CD4-positive, alpha-beta T cell treated with Interferon alpha-2 for 1 hour (primary cell): Measurements from ENCODE around the gene AMPD3.

Experiments
- DNase-seq, 2 donors: peaks; one replicate each; pipeline ENCODE4 v3.0.0-alpha.2; 2020 to 2022

Gene AMPD3

DNA sequence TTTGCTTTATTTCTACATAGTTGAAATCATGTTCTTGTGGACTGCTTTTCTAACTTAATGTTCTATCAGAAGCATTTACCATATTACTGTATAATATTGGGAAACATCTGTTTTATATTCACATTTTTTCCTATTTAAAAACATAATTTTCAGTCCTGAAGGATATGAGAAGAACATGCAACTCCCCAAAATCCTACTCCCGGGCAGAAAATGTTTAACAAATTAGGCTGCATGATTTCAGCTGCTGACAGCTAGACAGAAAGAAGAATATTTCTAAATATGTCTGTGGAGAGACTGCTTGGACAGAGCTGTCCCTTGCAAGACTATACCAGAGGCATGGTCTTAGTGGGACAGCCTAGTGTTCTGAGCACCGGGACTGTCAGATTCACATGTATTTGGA, 15.7 kb upstream of the AMPD3 start:
- no peak for DNase-seq

DNA sequence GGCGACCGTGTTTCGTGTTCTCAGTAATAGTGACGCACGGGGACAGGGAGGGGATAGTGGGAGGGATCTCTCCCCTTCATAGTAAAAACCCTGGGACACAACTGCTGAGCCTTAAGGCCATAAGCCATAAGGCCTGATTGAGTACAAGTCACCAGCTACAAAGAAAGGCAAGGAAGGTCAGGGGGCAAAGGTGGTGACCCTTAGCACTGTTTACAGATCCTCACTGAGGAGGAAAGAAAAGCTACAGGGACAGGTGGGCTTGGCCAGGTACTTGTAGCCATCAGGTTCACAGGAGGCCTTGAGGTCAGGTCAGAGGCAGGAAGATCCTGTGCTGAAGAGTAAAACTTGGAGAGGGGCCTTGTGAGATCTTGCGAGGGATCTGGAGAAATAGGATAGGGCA, 15.1 kb upstream of the AMPD3 start:
- DNase-seq: no peak

DNA sequence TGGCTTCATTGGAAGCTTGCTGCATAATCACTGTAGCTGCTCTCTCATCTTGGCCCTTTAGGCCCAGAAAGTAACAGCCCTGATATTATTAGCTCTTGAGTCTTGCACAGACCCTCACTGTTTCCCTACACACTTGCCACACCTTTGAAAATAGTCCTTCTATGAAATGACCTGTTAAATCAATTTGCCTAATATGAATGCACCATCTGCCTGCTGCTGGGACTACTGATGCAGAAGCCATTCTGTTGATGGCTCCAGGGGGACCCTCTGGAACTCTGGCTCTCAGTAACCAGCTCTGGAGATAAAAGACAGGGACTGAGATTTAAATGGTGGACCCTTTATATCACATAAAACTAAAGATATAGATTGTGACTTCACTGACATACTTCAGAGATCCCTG, 14.7 kb upstream of the AMPD3 start:
- no peak for DNase-seq

DNA sequence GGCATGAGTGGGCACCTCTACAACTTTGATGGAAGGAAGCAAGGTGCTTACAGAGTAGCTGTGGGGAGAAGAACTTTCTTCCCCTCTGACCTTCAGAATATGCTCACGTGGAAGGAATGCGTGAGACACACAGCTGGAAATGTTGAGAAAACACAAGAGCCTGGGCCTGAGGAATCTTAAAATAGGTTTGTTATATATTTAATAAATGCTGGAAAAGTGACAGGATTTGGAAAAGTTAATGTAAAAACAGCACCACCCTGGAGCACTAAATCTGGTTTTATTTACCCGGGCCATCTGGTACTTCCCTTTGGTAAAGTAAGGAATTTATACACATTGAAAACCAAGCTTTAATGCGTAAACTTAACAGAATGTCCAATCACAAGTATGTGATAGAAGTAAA, 14.0 kb upstream of the AMPD3 start:
- no peak for DNase-seq

DNA sequence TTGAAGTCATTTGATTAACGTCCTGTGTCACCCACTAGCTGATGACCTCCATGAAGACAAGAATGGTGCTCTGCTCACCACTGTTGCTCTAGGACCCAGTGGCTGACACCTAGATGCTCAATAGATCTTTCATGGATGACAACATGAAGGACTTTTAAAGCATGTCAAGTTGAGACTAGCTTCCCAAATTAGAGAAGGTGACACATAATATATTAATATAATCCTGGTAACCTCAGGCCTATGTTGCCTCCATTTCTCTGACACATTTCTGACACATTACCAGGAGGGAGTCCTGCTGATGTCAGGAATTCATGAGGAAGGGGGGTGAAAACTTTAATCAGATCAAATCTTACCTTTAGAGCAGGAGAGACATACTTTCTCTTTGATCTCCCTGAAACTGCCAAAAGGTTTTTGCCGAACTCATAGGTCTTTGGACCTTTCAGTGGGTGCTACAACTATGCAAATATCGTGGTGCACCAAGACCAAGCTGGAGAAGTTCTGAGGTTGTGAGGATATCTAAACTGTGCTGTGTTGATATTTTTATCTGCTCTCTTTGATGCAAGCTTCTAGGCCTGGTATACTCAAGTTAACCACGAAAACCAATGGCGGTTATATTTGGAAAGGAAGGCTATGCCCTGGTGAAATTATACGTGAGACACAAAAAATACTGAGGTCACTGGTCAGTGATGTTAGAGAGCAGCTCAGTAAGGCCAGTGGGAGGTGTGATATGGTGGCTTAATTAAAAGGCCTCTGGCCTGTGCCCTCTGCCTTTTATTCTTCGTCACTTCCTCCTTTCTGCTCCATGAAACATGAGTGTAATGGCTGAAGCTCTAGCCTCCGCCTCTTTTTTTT, 13.2 kb upstream of the AMPD3 start:
- DNase-seq: no peak

DNA sequence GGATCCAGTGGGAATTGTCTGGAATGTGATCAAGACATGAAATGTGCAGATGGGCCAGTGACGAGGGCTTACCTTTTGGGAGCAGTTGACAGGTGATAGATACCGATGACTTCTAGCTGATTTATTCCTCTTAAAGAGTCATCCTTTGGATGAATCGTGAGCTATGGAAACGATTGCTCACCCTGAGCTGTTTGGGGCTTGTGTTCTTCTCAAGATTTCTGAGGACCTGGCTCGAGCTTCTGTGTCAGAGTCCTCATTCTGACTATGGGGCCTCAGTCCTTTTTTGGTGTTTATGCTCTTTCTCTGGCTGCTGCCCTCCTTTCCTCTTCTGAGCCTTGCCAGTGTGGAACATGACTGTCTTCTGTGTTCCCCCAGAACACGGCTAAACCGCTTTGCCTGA, 11.9 kb upstream of the AMPD3 start:
- no peak for DNase-seq

DNA sequence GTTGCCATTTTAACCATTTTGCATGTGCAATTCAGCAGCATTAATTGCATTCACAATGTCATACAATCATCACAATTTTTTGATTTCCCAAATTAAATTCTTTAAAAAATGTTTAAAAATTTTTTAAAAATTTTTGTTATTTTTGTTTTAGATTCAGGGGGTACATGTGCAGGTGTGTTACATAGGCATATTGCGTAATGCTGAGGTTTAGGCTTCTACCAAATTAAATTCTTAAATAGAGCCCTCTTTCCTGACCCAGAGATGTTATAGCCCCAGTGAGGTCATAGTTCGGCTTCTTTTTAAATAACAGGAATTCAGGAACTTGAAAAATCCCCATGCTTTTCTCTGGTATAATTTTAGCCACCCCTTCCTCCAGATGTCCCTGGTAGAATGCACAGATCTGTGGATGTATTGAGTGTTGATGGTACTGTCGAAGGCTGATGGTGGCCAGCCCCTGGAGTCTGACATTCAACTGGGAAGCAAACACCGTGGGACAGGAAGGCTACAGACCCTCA, 11.3 kb upstream of the AMPD3 start:
- DNase-seq: no peak

DNA sequence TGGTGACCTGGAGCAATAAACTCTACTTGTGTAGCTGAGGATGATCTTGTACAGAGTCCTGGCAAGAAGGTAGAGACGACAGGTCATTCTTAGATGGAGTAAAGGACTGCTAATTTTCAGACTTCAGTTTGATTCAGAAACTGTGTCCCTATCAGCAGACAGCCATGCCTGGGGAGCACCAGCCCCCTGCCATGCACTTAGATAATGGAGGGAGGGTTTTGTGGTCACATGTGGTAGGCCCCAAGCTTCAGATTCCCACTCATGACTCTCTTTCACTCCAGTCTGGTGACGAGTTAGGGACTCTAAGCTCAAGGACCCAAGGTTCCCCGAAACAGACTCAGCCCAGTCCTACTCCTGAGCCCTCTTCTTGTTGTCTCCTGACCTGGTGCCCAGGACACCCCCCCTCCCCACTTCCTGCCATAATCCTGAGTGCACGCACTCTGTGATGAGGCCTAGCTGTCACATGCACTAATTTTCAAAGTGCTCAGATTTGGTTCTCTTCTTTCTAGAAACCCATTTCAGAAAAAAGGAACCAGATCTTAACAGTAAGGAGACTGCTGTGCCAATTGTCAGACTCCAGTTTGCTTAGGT, 10.2 kb upstream of the AMPD3 start:
- DNase-seq: no peak

DNA sequence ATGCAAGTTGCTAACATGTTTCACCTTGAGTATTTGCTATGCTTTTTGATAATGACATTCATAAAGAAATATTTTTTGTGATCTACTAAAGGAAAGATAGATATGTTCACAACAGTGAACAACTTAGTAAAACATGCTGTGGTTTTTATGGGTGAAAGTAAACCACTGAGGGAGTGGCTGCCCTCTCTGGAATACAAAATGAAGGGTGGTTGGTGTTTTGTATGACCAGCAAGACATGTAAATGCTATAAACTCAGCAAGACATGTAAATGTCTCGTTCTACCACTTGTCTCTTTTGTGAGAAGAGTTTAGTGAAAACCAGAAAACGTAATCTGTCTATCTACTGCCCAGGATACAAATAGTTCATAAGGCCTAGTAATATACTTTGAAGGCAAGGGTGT, 7.6 kb upstream of the AMPD3 start:
- no peak for DNase-seq

DNA sequence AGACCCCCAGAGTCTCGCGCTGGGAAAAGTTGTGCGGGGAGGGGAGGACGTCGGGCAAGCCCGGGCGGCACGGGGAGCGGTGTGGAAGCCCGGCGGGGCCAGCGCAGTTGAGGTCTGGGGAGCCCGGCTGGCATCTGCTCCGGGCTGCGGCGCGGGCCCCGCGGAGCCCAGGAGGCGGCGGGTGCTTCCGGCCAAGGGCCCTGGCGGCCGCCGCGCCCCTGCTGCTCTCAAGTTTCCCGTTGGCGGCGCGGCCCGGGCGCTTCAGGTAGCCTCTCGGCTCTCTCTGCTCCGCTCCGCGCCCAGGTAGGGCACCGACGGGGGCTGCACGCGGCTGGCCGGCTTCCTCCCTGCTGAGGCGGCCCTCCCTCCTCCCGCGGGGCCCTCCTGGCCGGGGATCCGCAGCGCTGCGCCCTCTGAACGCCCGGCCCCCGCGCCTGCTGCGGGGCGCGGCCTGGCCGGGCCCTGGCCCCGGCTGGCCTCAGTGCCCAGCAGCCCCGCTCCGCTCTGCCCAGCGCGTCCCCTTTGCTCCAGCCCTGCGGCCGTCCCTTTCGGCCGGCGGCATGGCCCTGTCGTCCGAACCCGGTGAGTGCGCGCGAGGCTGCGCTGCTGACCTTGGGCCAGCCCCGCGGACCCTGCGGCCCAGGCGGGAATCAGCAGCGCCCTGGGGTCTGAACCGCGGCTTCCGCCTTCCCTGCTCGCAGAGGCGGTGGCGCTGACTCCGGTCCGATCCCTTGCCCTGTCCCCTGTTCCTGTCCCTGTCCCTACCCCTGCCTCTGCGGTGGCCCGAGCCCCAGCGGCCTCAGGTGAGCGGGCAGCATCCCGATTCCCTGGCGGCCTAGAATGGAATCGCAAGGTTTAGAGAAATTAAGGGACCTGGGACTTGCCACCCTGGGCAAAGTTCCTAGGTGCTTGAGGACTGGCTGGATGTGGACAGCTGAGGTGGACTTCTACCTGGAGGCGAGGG, 4.3 kb upstream of the AMPD3 start:
- peak; percentile 30 to 51 for DNase-seq

DNA sequence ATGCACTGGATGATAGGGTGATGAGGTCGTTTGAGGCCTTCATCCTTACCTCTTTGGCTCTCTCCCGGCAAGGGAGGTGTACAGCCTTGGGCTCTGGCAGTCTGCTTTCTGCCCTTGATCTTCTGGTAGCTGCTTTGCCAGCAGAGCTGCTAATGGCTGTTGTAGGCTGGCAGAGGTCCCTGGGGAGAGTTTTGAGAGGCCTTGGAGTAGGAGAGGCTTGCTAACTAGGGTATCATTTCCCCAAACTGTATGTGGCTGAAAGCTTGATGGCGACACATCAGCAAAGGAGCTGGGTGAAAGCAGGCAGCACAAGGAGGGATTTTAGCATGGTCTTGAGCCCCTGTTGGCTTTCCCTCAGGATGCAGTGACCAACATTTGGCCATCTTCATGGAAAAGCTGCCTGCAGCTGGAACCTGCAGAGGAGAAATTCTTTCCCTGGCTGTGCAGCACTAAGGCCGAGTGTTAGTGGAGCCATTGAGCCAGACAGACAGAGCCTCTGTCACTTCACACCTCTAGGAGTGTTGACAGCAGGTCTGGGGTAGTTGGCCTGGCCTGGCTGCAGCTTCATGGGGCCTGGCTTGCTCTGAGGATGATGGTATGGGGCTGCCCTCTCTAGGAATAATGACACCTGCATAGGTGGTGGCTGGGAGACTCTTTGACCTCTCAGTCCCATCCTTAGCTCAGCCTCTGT, 3.5 kb upstream of the AMPD3 start:
- peak in 1 of 2 donors; percentile 55 for DNase-seq

DNA sequence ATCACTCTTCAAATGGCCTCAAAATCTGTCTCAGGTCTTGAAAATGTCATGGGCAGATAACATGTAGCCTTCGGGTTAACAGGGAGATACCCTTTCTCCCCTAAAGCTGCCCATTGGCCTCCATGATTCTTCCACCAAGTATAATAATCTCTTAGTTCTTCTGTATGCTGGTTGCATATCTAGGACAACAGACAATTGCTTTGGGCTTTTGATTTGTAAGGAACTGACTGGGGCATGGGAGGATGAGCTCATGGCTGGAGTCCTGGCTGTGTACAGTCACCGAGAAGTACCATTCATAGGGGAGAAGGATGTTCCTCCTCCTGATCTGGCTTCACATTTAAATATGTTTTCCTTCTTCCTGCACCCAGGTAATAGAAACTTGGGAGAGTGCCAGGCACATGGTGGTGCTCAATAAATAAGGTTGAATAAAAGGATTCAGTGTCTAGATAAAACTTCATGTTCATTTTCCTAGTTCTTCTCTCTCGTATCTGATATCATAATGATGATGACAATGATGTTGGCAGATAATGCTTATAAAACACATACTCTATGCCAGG, 2.8 kb upstream of the AMPD3 start:
- no peak for DNase-seq

DNA sequence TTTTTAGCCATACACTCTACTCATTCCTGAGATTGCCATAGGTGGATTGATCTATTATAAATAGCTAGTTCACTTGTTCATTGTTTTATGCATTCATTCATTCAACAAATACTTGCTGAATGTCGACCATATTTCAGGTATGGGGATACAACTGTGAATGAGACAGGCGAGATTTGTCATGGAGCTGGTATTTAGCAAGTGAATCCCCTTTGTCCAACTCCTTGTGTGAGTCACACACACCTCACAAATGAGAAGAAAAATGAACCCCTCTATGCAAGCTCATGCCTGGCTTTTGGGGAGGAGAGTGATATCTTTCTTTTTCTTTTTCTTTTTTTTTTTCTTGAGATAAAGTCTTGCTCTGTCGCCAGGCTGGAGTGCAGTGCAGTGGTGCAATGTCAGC, 1.8 kb upstream of the AMPD3 start:
- DNase-seq: no peak

DNA sequence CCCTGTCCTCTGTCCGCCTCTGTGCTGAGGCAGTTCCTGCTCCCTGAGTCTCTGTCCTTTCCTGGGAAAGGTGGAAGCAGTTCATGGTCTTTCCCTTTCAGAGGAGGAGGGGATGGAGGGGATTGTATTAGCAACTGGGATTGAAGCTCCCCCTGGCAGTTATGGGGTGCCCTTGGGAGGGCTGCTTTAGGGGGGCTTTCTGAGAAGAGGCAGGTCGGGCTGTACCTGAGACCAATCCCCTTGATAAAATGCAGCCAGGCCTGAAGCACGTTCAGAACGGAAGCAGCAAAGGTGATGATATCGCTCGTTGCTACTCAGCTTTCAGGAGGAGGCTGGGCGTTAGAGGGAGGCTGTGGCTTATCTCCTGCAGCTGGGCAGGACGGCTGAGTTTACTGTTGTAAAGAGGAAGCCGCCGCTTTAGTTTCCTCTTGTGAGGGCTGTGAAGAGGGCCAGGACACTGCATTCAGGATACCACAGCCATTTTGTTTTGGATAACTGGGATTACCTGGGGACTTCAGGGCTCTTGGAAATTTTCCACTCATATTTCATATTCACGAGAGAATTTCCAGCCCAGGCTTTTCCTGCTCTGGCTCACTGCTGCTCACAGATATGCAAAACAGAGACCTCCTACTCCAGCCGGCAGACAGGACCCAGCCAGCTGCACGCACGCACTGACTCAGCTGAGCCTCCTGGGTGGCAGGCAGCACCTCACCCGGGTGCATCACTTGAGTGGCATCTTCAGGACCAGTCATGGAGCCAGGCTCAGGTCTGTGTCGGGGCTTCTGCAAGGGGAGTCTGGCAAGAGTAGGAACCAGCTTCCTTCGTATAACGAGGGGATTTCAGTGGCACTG, 798 bp downstream of the AMPD3 start:
- DNase-seq: peak; percentile 64 to 69

DNA sequence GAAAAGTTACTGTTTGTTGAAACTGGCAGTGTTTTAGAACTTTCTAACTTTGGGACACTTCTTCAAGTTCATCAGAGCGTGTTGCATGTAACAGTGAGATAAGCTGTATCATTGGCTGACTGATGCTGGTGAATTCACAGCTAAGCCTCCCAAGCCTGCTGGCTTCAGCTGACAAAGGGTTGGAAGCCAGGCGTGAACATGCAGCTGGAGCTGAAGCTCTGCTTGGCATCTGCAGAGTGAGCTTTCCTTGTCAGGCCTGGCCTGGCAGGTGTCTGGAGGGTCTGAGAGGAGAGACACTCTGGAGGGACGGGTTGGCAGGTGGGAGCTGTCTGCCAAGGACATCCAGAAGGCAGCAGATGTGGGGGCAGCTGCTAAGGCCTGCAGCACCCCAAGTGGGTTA, 1.5 kb downstream of the AMPD3 start:
- DNase-seq: no peak

DNA sequence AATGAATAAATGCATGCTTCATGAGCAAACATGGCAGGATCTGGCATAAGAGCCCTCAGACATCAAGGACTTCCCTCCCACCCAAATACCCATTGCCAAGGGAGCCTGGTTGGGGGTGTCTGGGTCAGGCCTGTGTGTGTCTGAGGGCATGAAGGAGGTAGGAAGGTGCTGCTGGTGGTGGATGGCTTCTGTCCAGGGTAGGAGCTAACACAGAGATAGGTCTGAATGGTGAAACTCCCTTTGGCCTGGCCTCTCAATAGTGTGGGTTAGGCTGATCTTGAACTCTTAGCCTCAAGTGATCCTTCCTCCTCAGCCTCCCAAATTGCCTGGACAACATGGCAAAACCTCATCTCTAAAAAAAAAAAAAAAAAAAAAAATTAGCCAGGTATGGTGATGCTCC, 2.8 kb downstream of the AMPD3 start:
- no peak for DNase-seq

DNA sequence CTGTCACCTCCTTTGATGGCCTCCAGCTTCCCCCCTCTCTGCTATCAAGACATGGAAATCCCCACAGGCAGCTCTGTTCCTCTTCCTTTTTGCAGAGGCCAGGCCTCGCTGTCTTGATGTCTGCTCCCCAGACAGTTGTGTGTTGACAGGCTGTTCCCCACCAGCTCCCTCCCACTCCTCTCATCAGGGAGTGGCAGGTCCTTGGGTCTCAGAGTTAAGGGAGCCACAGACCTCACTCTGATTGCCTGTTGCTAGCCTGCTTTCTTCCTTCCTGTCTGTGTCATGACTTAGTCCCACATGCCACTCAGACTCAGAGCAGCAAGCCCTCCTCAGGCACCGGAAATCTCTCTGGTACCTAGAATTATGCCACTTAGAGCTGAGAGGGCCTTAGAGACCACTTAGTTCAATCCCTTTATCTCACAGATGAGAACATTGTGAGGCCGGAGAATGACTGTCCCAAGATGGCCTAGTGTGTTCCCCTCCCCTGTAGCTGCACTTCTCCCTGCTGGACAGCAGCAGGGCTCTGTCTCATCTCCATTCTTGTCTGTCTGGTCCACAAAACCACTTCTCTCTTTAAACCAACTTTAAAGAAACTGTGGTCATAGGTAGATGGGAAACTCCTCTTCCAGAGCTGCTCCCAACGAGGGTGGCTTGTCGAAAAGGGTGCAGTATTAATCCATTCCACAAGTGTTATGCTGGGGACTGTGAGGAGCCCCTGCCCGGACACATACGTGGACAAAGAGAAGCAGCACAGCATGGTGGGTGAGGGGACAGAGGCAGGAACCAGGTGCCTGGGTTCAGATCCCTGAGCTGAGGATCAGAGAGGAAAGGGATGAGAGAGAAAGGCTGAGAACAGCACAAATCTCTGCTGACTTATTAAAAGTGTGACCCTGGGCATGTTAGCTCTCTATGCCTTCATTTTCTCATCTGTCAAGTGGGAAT, 4.2 kb downstream of the AMPD3 start:
- DNase-seq: peak; percentile 66 to 70

DNA sequence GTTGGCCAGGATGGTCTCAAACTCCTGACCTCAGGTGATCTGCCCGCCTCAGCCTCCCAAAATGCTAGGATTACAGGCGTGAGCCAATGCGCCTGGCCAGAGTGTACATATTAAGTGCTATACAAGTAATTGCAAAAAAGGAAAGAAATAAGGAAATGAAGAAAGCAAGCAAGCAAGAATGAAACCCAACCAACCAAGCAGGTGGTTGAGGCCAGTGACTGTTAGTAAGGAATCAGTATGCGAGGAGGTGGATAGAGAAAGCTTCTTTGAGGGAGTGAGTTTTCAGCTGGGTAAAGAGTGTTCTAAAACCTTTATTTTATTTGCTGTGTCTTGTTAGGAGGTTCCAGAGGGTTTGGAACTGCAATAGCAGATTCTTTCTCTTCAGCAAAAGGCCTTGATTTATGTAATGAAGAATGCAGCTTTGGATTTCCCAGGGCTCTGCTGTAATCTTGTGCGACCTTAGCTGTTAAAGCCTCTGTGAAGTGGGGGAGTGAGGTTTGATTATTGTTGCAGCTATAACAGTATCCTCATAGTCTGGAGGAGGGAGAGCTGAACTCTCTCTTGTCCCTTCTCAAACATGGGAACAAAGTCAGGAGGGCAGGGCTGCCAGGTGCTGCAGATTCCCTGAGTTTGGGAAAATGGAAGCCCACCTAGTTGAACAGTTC, 5.7 kb downstream of the AMPD3 start:
- no peak for DNase-seq

DNA sequence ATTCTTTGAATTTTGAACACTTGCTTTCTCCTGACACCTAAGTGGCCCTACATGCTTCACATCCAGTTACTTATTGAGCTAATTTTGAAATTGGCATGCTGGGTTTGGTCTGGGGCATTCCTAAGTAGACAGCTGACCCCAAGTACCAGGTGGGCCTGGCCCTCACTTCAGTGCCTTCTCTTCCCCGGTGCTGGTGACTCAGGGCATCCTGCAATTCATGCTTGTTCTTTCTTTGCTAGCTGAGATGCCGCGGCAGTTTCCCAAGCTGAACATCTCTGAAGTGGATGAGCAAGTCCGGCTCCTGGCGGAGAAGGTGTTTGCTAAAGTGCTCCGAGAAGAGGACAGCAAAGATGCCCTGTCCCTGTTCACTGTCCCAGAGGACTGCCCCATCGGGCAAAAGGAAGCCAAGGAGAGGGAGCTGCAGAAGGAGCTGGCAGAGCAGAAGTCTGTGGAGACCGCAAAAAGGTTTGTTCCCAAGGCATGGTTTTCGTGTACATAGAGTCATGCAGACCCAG, 6.3 kb downstream of the AMPD3 start:
- DNase-seq: no peak
